HepG2 (cell line): ENCODE results near the gene DALRD3. TPM values are rescaled to one million over a fixed set of nuclear protein-coding genes. Genes with fewer than 3 reads are reported as not detected.

ENCODE experiments used
- FOXO1 ChIP-seq: sonication (generic); formaldehyde crosslinking; IDR thresholded peaks from 2 replicates; pipeline ENCODE4 v1.4.0; 2020; ENCODE audit warnings: missing genetic modification reagents
- KLF16 ChIP-seq, 2 experiments: sonication (generic) in 1 of 2; formaldehyde crosslinking in 1 of 2; IDR thresholded peaks; 2 replicates each; pipeline versions ENCODE4 v1.6.1 to v1.8.0; 2016 to 2023; ENCODE audit warnings: missing genetic modification reagents in 2 of 2, missing compliant biosample characterization in 1 of 2
- MTF2 ChIP-seq: sonication (generic); formaldehyde crosslinking; IDR thresholded peaks from 2 replicates; pipeline ENCODE4 v1.5.0; 2020; ENCODE audit warnings: missing genetic modification reagents, borderline replicate concordance
- NKX3-1 ChIP-seq: sonication (generic); formaldehyde crosslinking; IDR thresholded peaks from 2 replicates; pipeline ENCODE4 v1.5.0; 2020; ENCODE audit warnings: missing genetic modification reagents
- STAG1 ChIP-seq: sonication (generic); formaldehyde crosslinking; IDR thresholded peaks from 2 replicates; pipeline ENCODE4 v1.4.0; 2020; ENCODE audit warnings: missing genetic modification reagents
- XRCC5 ChIP-seq: fragments of 200-400 bp; formaldehyde crosslinking; optimal IDR thresholded peaks from 2 replicates; pipeline ENCODE3; 2017; ENCODE audit warnings: mild to moderate bottlenecking, low read length
- ZFX ChIP-seq: sonication (generic); formaldehyde crosslinking; IDR thresholded peaks from 2 replicates; pipeline ENCODE4 v1.4.0; 2020; ENCODE audit warnings: mild to moderate bottlenecking, low read depth, missing genetic modification reagents, moderate library complexity
- ZFY ChIP-seq: sonication (generic); formaldehyde crosslinking; IDR thresholded peaks from 2 replicates; pipeline ENCODE4 v1.4.0; 2020; ENCODE audit warnings: missing genetic modification reagents
- ZNF17 ChIP-seq: sonication (generic); formaldehyde crosslinking; IDR thresholded peaks from 2 replicates; pipeline ENCODE4 v1.5.0; 2020; ENCODE audit warnings: mild to moderate bottlenecking, missing genetic modification reagents
- ZNF235 ChIP-seq: sonication (generic); formaldehyde crosslinking; IDR thresholded peaks from 2 replicates; pipeline ENCODE4 v1.8.1; 2023; ENCODE audit warnings: mild to moderate bottlenecking, missing genetic modification reagents, borderline replicate concordance
- ZNF263 ChIP-seq: sonication (generic); formaldehyde crosslinking; IDR thresholded peaks from 2 replicates; pipeline ENCODE4 v1.4.0; 2020; ENCODE audit warnings: missing genetic modification reagents
- ZNF678 ChIP-seq: sonication (generic); formaldehyde crosslinking; IDR thresholded peaks from 2 replicates; pipeline ENCODE4 v1.4.0; 2020; ENCODE audit warnings: mild to moderate bottlenecking, missing genetic modification reagents
- polyA plus RNA-seq, 8 experiments: library from polyadenylated mRNA; depleted of rRNA in 3 of 8; stranded (reverse) in 7 of 8; unstranded in 1 of 8; fragments of >200 nt; fragmentation: Illumina TruSeq in 4 of 8; extraction: Trizol in 4 of 8; gene quantifications; 2 replicates each; pipeline versions ENCODE4 v1.2.1 to v1.2.3, GENCODE V29; 2011 to 2016; ENCODE audit warnings: low read depth in 4 of 8, missing spikeins in 1 of 8, mixed read lengths in 1 of 8; ENCODE audit not compliant: insufficient read depth in 1 of 8
- total RNA-seq, 5 experiments: library from RNA; depleted of rRNA; stranded (reverse); fragments of >200 nt; fragmentation: Illumina TruSeq; extraction: Trizol; gene quantifications; 2 replicates each; pipeline ENCODE4 v1.2.3, GENCODE V29; 2016; ENCODE audit warnings: low read depth in 1 of 5
- TF ChIP-seq, protein P1 (sequence below): sonication (generic); formaldehyde crosslinking; IDR thresholded peaks from 2 replicates; pipeline ENCODE4 v1.4.0; 2020; ENCODE audit warnings: missing genetic modification reagents, borderline replicate concordance
- TF ChIP-seq, protein P2 (sequence below): sonication (generic); formaldehyde crosslinking; conservative IDR thresholded peaks from 2 replicates; pipeline ENCODE4 v1.8.0; 2022; ENCODE audit warnings: missing genetic modification reagents
- TF ChIP-seq, protein P3 (sequence below): sonication (generic); formaldehyde crosslinking; IDR thresholded peaks from 2 replicates; pipeline ENCODE4 v1.4.0; 2020; ENCODE audit warnings: mild to moderate bottlenecking, missing genetic modification reagents
- TF ChIP-seq, protein P4 (sequence below): sonication (generic); formaldehyde crosslinking; conservative IDR thresholded peaks from 2 replicates; pipeline ENCODE4 v1.5.0; 2020; ENCODE audit warnings: missing genetic modification reagents
- TF ChIP-seq, protein P5 (sequence below): sonication (generic); formaldehyde crosslinking; IDR thresholded peaks from 2 replicates; pipeline ENCODE4 v1.4.0; 2020; ENCODE audit warnings: missing genetic modification reagents

The DALRD3 gene
- total and polyA plus RNA-seq, 2 of the 13 experiments (the other 11 are each of a cell fraction or from before 2014, with no cell fraction given): 19.9 to 36.5 TPM

DNA sequence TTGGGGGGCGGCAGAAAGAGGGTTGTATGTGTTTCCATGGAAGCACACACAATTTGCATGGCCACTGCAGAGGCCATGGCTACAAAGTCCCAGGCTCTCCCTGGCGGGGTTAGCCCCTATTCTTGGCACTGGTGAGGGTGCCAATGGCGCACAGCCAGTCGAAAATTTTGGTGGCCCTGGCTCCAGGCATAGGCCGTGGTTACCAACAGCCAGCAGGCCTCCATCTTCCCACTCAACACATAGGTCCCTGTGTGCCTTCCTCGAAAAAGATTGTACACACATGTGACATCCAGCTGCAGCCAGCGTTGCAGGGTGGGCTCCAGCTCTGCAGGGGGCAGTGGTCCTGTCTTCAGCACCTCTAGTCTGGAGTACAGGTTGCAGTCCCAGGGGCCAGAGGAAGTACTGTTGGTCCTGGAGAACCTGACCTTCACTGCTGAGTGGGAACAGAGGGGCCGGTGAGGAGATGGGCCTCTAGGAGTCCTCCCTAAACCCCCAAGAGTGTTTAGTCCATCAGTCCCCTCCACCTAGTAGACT is 21.2 kb downstream of the DALRD3 start (continued):
- TF ChIP-seq, protein P1, sequence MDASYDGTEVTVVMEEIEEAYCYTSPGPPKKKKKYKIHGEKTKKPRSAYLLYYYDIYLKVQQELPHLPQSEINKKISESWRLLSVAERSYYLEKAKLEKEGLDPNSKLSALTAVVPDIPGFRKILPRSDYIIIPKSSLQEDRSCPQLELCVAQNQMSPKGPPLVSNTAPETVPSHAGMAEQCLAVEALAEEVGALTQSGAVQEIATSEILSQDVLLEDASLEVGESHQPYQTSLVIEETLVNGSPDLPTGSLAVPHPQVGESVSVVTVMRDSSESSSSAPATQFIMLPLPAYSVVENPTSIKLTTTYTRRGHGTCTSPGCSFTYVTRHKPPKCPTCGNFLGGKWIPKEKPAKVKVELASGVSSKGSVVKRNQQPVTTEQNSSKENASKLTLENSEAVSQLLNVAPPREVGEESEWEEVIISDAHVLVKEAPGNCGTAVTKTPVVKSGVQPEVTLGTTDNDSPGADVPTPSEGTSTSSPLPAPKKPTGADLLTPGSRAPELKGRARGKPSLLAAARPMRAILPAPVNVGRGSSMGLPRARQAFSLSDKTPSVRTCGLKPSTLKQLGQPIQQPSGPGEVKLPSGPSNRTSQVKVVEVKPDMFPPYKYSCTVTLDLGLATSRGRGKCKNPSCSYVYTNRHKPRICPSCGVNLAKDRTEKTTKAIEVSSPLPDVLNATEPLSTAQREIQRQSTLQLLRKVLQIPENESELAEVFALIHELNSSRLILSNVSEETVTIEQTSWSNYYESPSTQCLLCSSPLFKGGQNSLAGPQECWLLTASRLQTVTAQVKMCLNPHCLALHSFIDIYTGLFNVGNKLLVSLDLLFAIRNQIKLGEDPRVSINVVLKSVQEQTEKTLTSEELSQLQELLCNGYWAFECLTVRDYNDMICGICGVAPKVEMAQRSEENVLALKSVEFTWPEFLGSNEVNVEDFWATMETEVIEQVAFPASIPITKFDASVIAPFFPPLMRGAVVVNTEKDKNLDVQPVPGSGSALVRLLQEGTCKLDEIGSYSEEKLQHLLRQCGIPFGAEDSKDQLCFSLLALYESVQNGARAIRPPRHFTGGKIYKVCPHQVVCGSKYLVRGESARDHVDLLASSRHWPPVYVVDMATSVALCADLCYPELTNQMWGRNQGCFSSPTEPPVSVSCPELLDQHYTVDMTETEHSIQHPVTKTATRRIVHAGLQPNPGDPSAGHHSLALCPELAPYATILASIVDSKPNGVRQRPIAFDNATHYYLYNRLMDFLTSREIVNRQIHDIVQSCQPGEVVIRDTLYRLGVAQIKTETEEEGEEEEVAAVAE (CRISPR knock-in tag): no peak
- no peak for TF ChIP-seq MTF2 (CRISPR knock-in tag)
- peak; percentile 21; the same call in 1 of the 2 replicates for TF ChIP-seq ZFY (CRISPR knock-in tag)
- TF ChIP-seq ZNF235: no peak
- no peak for TF ChIP-seq KLF16 (CRISPR knock-in tag; IDR thresholded peaks at IDR 0.05)
- TF ChIP-seq ZFX (CRISPR knock-in tag): no peak
- TF ChIP-seq, protein P2, sequence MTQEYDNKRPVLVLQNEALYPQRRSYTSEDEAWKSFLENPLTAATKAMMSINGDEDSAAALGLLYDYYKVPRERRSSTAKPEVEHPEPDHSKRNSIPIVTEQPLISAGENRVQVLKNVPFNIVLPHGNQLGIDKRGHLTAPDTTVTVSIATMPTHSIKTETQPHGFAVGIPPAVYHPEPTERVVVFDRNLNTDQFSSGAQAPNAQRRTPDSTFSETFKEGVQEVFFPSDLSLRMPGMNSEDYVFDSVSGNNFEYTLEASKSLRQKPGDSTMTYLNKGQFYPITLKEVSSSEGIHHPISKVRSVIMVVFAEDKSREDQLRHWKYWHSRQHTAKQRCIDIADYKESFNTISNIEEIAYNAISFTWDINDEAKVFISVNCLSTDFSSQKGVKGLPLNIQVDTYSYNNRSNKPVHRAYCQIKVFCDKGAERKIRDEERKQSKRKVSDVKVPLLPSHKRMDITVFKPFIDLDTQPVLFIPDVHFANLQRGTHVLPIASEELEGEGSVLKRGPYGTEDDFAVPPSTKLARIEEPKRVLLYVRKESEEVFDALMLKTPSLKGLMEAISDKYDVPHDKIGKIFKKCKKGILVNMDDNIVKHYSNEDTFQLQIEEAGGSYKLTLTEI: no peak
- no peak for TF ChIP-seq FOXO1
- no peak for TF ChIP-seq ZNF17
- peak; percentile 34 for TF ChIP-seq STAG1
- TF ChIP-seq, protein P3, sequence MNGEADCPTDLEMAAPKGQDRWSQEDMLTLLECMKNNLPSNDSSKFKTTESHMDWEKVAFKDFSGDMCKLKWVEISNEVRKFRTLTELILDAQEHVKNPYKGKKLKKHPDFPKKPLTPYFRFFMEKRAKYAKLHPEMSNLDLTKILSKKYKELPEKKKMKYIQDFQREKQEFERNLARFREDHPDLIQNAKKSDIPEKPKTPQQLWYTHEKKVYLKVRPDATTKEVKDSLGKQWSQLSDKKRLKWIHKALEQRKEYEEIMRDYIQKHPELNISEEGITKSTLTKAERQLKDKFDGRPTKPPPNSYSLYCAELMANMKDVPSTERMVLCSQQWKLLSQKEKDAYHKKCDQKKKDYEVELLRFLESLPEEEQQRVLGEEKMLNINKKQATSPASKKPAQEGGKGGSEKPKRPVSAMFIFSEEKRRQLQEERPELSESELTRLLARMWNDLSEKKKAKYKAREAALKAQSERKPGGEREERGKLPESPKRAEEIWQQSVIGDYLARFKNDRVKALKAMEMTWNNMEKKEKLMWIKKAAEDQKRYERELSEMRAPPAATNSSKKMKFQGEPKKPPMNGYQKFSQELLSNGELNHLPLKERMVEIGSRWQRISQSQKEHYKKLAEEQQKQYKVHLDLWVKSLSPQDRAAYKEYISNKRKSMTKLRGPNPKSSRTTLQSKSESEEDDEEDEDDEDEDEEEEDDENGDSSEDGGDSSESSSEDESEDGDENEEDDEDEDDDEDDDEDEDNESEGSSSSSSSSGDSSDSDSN (CRISPR knock-in tag): no peak
- TF ChIP-seq, protein P4, sequence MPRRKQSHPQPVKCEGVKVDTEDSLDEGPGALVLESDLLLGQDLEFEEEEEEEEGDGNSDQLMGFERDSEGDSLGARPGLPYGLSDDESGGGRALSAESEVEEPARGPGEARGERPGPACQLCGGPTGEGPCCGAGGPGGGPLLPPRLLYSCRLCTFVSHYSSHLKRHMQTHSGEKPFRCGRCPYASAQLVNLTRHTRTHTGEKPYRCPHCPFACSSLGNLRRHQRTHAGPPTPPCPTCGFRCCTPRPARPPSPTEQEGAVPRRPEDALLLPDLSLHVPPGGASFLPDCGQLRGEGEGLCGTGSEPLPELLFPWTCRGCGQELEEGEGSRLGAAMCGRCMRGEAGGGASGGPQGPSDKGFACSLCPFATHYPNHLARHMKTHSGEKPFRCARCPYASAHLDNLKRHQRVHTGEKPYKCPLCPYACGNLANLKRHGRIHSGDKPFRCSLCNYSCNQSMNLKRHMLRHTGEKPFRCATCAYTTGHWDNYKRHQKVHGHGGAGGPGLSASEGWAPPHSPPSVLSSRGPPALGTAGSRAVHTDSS: no peak
- TF ChIP-seq, protein P5, sequence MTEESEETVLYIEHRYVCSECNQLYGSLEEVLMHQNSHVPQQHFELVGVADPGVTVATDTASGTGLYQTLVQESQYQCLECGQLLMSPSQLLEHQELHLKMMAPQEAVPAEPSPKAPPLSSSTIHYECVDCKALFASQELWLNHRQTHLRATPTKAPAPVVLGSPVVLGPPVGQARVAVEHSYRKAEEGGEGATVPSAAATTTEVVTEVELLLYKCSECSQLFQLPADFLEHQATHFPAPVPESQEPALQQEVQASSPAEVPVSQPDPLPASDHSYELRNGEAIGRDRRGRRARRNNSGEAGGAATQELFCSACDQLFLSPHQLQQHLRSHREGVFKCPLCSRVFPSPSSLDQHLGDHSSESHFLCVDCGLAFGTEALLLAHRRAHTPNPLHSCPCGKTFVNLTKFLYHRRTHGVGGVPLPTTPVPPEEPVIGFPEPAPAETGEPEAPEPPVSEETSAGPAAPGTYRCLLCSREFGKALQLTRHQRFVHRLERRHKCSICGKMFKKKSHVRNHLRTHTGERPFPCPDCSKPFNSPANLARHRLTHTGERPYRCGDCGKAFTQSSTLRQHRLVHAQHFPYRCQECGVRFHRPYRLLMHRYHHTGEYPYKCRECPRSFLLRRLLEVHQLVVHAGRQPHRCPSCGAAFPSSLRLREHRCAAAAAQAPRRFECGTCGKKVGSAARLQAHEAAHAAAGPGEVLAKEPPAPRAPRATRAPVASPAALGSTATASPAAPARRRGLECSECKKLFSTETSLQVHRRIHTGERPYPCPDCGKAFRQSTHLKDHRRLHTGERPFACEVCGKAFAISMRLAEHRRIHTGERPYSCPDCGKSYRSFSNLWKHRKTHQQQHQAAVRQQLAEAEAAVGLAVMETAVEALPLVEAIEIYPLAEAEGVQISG (CRISPR knock-in tag): peak; percentile 74
- no peak for TF ChIP-seq ZNF678 (CRISPR knock-in tag)
- TF ChIP-seq NKX3-1: no peak
- TF ChIP-seq ZNF263 (CRISPR knock-in tag): peak; percentile 38
- no peak for TF ChIP-seq XRCC5
